Activated naive CD8-positive, alpha-beta T cell treated with anti-CD3 and anti-CD28 coated beads, Interleukin-2, amount 50 U/mL, for 16 hours (primary cell): ENCODE results near the gene PDE7B.

Experiments used
- DNase-seq: peaks from one replicate; pipeline ENCODE4 v3.0.0-alpha.2; 2020; ENCODE audit warnings: low read depth, low spot score

Gene PDE7B

GRCh38 chr6:135851442-135852271 is at the start of gene PDE7B:
TSS of gene PDE7B (plus strand) at chr6:135851701.
- DNase-seq: no peak

- no peak for DNase-seq
Measured at GRCh38 chr6:135801755-135802465, 49.6 kb upstream of the PDE7B start.

GRCh38 chr6:135810486-135810885 is 41.0 kb upstream of the PDE7B start:
- DNase-seq: no peak

- no peak for DNase-seq
Measured at GRCh38 chr6:135811170-135811569, 40.3 kb upstream of the PDE7B start.

GRCh38 chr6:135811644-135812526 is 39.6 kb upstream of the PDE7B start:
- DNase-seq: no peak

- DNase-seq: no peak
Measured at GRCh38 chr6:135813401-135813800, 38.1 kb upstream of the PDE7B start.

- DNase-seq: no peak
Measured at GRCh38 chr6:135814043-135814442, 37.5 kb upstream of the PDE7B start.

- DNase-seq: no peak
Measured at GRCh38 chr6:135815216-135815615, 36.3 kb upstream of the PDE7B start.

GRCh38 chr6:135817035-135817434 is 34.5 kb upstream of the PDE7B start:
- DNase-seq: no peak

- DNase-seq: no peak
Measured at GRCh38 chr6:135819665-135820064, 31.8 kb upstream of the PDE7B start.

GRCh38 chr6:135820340-135820739 is 31.2 kb upstream of the PDE7B start:
- DNase-seq: no peak

- DNase-seq: no peak
Measured at GRCh38 chr6:135823851-135824250, 27.6 kb upstream of the PDE7B start.

GRCh38 chr6:135826236-135826804 is 25.2 kb upstream of the PDE7B start:
- no peak for DNase-seq

- DNase-seq: no peak
Measured at GRCh38 chr6:135828021-135828420, 23.5 kb upstream of the PDE7B start.

GRCh38 chr6:135830452-135830881 is 21.0 kb upstream of the PDE7B start:
- DNase-seq: no peak

GRCh38 chr6:135831016-135831415 is 20.5 kb upstream of the PDE7B start:
- no peak for DNase-seq

GRCh38 chr6:135832166-135832565 is 19.3 kb upstream of the PDE7B start:
- no peak for DNase-seq

GRCh38 chr6:135833771-135834170 is 17.7 kb upstream of the PDE7B start:
- no peak for DNase-seq

GRCh38 chr6:135837735-135838449 is 13.6 kb upstream of the PDE7B start:
- DNase-seq: no peak

- DNase-seq: no peak
Measured at GRCh38 chr6:135839121-135839520, 12.4 kb upstream of the PDE7B start.
